HAP-1 (cell line): Measurements from ENCODE around the gene TAS2R31.
"Not testable (repeated sequence)": the region's sequence is repeated elsewhere in the genome, so short reads cannot be mapped to it uniquely, and the experiment has no call there.

Source experiments
- DNase-seq, 2 experiments: peaks; one replicate each; pipeline ENCODE4 v3.0.0-alpha.2; 2016 to 2020; ENCODE audit warnings: low spot score in 2 of 2
- H3K27me3 ChIP-seq: fragments of 250-450 bp; sonication (Bioruptor Pico); 2 replicates; pipeline ENCODE4 v1.5.1; 2020; ENCODE audit warnings: low read depth, mild to moderate bottlenecking, moderate library complexity
- H3K36me3 ChIP-seq: fragments of 250-450 bp; sonication (Bioruptor Pico); replicated peaks from 2 replicates; pipeline ENCODE4 v1.5.1; 2020; ENCODE audit warnings: mild to moderate bottlenecking
- H3K4me1 ChIP-seq: fragments of 250-450 bp; sonication (Bioruptor Pico); 2 replicates; pipeline ENCODE4 v1.5.1; 2020; ENCODE audit warnings: mild to moderate bottlenecking
- H3K4me3 ChIP-seq: fragments of 250-450 bp; sonication (Bioruptor Pico); 2 replicates; pipeline ENCODE4 v1.5.1; 2020; ENCODE audit warnings: mild to moderate bottlenecking, moderate library complexity
- H3K9me3 ChIP-seq: fragments of 250-450 bp; sonication (Bioruptor Pico); 2 replicates; pipeline ENCODE4 v1.5.1; 2020; ENCODE audit warnings: mild to moderate bottlenecking, moderate library complexity
- in situ Hi-C: fragments of 300-500 bp; cut with MboI; formaldehyde crosslinking; loops from 3 replicates; pipeline ENCODE4 v1.14.3; 2020; ENCODE audit warnings: low sequenced_read_pairs, inconsistent platforms, mixed read lengths

The TAS2R31 gene

GRCh38 chr12:11031307-11031706 is at the start of gene TAS2R31:
Gene TAS2R31, minus strand, starts transcription at chr12:11031407. Its CDS starts 72 bp downstream, at chr12:11031335.
- Histone ChIP-seq H3K9me3 (no peaks in the 10 kb centered on the region), H3K36me3 (no peaks in the 10 kb centered on the region), H3K4me1 (no peaks in the 10 kb centered on the region), H3K4me3 (no peak within 1 kb of the TSS), H3K27me3 (no peaks in the 10 kb centered on the region)
- in situ Hi-C loops, result no loop called here
- no peak for DNase-seq

GRCh38 chr12:11078246-11078645 is 47.0 kb upstream of the TAS2R31 start:
- in situ Hi-C loops, result no loop called here
- H3K4me1 ChIP-seq, result no peaks in the 10 kb centered on the region

DNA sequence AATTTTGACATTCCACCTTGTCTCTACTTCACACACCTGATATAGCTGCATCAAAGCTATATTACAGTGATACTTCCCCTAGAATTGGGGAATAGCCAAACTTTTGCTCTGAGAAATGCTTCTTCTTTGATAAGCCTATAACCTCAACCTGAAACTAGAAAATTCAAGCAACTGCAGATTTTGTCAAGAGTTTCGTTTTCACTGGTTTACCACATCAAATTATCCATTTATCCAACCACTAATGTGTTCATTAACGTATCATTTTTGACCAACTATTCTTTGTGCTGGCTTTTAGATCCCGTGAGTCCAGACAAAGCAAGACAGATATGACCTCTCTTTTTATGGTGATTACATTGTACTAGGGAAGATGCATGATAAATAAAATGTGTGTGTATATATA is 44.4 kb upstream of the TAS2R31 start:
- Histone ChIP-seq H3K4me3 (no peak overlapping the region), H3K27me3 (no peaks in the 10 kb centered on the region), H3K36me3 (no peaks in the 10 kb centered on the region), H3K4me1 (no peaks in the 10 kb centered on the region), H3K9me3 (no peaks in the 10 kb centered on the region)
- no peak for DNase-seq
- in situ Hi-C loops, result no loop called here

More at GRCh38 chr12:11078246-11078645, 47.0 kb upstream of the TAS2R31 start:
- DNase-seq, result no peak
- H3K36me3 ChIP-seq, result no peaks in the 10 kb centered on the region
- H3K4me3 ChIP-seq, result no peak overlapping the region
- no peaks in the 10 kb centered on the region for H3K27me3 ChIP-seq
- no peaks in the 10 kb centered on the region for H3K9me3 ChIP-seq

DNA sequence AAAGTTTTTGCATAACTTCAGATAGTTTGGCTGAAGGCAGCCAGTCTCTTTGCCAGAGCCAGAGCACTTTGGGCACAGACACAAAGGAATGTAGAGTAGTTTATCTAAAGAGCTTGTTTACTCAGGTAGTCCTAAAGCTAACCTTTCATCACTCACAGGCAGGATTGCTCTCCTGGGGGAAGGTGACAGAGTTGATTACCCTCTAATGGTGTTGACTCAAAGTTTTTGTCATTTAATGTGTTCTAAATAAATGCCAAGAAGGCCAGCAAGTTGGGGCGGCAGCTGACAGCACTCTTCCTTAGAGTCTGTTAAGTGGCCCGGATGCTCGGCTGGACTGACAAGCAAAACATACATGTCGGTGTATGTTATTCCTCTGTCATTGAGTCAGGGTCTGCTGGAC is 40.2 kb upstream of the TAS2R31 start:
- DNase-seq, result no peak
- Histone ChIP-seq H3K9me3 (no peaks in the 10 kb centered on the region), H3K27me3 (no peaks in the 10 kb centered on the region), H3K4me1 (no peaks in the 10 kb centered on the region), H3K36me3 (no peaks in the 10 kb centered on the region), H3K4me3 (no peak overlapping the region)
- in situ Hi-C loops, result loop anchor here (5.0 kb wide), 1 partner anchor 54 kb away; no protein-coding TSS in a partner anchor

GRCh38 chr12:11070999-11071398 is 39.8 kb upstream of the TAS2R31 start:
- H3K36me3 ChIP-seq, result no peaks in the 10 kb centered on the region
- DNase-seq, result no peak
- H3K4me3 ChIP-seq, result no peak overlapping the region
- H3K9me3 ChIP-seq, result no peaks in the 10 kb centered on the region
- H3K4me1 ChIP-seq, result no peaks in the 10 kb centered on the region
- no peaks in the 10 kb centered on the region for H3K27me3 ChIP-seq
- in situ Hi-C loops, result loop anchor here (5.0 kb wide), 1 partner anchor 54 kb away; no protein-coding TSS in a partner anchor

DNA sequence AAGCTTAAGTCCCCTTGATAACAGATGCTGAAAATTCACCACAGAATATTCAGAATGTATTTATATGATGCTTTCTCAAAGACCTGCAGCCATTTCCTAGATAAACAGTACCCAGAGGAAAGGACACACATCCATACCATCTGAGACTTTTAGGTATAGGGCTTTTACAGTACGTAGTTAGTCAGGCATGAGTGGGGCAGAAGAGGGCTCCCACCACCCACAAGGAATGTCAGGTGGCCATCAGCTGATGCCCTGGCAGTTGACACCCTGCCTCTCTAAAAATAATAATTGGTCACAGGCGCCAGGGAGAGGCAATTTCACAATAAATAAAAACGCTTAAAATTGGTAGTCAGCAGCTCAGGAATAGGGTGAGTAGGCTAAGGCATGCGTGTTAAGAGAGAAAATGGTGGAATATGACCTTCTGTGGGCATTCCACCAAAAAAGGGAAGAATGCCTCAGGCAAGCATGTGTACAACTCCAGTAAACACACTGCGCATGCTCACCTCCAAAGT is 38.7 kb upstream of the TAS2R31 start:
- Histone ChIP-seq H3K9me3 (no peaks in the 10 kb centered on the region), H3K36me3 (no peaks in the 10 kb centered on the region), H3K27me3 (no peaks in the 10 kb centered on the region), H3K4me3 (no peak overlapping the region), H3K4me1 (no peaks in the 10 kb centered on the region)
- in situ Hi-C loops, result loop anchor here (5.0 kb wide), 1 partner anchor 53 kb away; no protein-coding TSS in a partner anchor
- no peak for DNase-seq

- DNase-seq, result no peak
- Histone ChIP-seq H3K9me3 (no peaks in the 10 kb centered on the region), H3K4me1 (no peaks in the 10 kb centered on the region), H3K27me3 (no peaks in the 10 kb centered on the region), H3K4me3 (no peak overlapping the region), H3K36me3 (no peaks in the 10 kb centered on the region)
- in situ Hi-C loops, result no loop called here
Measured at GRCh38 chr12:11067514-11067913, 36.3 kb upstream of the TAS2R31 start.

DNA sequence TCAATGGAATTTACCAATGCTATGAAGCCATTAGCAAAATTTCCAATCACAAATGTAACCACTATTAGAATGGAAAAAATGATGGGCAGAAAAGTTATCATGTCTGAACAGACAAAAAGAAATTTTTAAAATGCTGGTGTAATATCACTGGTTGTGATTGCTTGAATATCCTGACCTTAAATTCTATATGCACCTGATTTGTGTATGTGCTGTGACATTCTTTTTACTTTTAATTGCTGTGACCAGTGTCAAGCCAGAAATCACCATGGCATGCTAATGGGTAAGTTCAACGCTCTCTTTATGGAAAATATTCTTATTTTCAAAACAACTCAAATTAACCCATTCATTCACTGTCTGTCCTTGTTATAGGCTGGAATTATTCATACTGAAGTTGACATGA is 31.0 kb upstream of the TAS2R31 start, which contains the start of gene TAS2R46:
Gene TAS2R46, minus strand, starts transcription at position 101 of the 400 bp plus-strand sequence. Its CDS starts 0 bp downstream, at position 101.
- H3K36me3 ChIP-seq, in situ Hi-C loops, H3K4me1 ChIP-seq, H3K9me3 ChIP-seq, DNase-seq, H3K4me3 ChIP-seq, H3K27me3 ChIP-seq: not testable (repeated sequence)

- no peaks in the 10 kb centered on the region for H3K36me3 ChIP-seq
- no peaks in the 10 kb centered on the region for H3K27me3 ChIP-seq
- H3K9me3 ChIP-seq, result no peaks in the 10 kb centered on the region
- no peak for DNase-seq
- in situ Hi-C loops, result no loop called here
- no peak overlapping the region for H3K4me3 ChIP-seq
- H3K4me1 ChIP-seq, result no peaks in the 10 kb centered on the region
Measured at GRCh38 chr12:11059784-11060183, 28.6 kb upstream of the TAS2R31 start.

GRCh38 chr12:11059041-11059440 is 27.8 kb upstream of the TAS2R31 start:
- Histone ChIP-seq H3K36me3 (no peaks in the 10 kb centered on the region), H3K4me3 (no peak overlapping the region), H3K4me1 (no peaks in the 10 kb centered on the region), H3K9me3 (no peaks in the 10 kb centered on the region), H3K27me3 (no peaks in the 10 kb centered on the region)
- in situ Hi-C loops, result no loop called here
- no peak for DNase-seq

GRCh38 chr12:11055306-11055705 is 24.1 kb upstream of the TAS2R31 start:
- H3K4me3 ChIP-seq, result no peak overlapping the region
- H3K27me3 ChIP-seq, result no peaks in the 10 kb centered on the region
- no peaks in the 10 kb centered on the region for H3K4me1 ChIP-seq
- no peaks in the 10 kb centered on the region for H3K9me3 ChIP-seq
- no peak for DNase-seq
- in situ Hi-C loops, result no loop called here
- no peaks in the 10 kb centered on the region for H3K36me3 ChIP-seq

GRCh38 chr12:11049806-11050531 is 18.8 kb upstream of the TAS2R31 start:
- H3K36me3 ChIP-seq, H3K4me3 ChIP-seq, H3K9me3 ChIP-seq, H3K4me1 ChIP-seq, DNase-seq, H3K27me3 ChIP-seq, in situ Hi-C loops: not testable (repeated sequence)

DNA sequence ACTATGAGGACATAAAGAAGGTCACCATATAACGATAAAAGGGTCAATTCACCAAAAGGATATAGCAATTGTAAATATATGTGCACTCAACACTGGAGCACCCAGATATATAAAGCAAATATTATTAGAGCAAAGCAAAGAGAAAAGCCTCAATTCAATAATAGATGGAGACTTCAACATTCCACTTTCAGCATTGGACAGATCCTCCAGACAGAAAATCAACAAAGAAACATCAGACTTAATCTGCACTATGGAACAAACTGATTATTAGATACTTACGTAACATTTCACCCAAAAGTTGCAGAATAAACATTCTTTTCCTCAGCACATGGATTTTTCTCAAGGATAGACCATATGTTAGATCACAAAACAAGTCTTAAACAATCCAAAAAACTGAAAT is 10.2 kb upstream of the TAS2R31 start:
- H3K4me1 ChIP-seq, H3K36me3 ChIP-seq, H3K4me3 ChIP-seq, DNase-seq, in situ Hi-C loops, H3K9me3 ChIP-seq, H3K27me3 ChIP-seq: not testable (repeated sequence)

- no peak for DNase-seq
- Histone ChIP-seq H3K27me3 (no peaks in the 10 kb centered on the region), H3K9me3 (no peaks in the 10 kb centered on the region), H3K36me3 (peaks cover 4% of the 10 kb centered on the region; the same call in 1 of the 2 replicates), H3K4me3 (no peak overlapping the region), H3K4me1 (no peaks in the 10 kb centered on the region)
- in situ Hi-C loops, result no loop called here
Measured at GRCh38 chr12:11040162-11040561, 9.0 kb upstream of the TAS2R31 start.
